ENCODE data around the gene HOXA10. TPM values are rescaled to one million over a fixed set of nuclear protein-coding genes. Genes with fewer than 3 reads are reported as not detected.

HOXA10 gene
- total RNA-seq, 1 experiment from 2014 or later, result not detected

DNA sequence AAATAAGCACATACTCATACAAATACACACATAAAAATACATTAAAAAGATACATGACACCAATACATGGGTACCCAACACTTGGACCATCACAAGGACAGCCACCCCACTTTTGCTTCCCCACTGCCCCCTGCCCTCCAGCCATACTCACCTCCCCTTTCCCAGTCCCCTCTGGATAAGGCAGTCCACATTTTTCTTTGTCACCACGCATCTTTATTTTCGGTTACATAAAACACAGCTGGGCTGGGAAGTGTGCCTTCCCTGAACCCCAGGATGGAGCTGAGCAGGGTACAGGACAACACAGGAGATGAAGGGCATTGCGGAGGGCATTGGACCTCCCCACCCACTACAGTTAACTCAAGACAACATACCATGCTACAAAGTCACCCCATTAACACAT lies 20.6 kb downstream of the HOXA10 start:
- H3K27ac Mint-ChIP-seq, result no peak overlapping the region
- H3K9me3 Mint-ChIP-seq, result peaks cover 18 to 29% of the 10 kb centered on the region in 2 experiments
- Histone ChIP-seq H2BK5ac (ENCODE audit: insufficient read length, low read length) (no peak overlapping the region), H4K8ac (replicated peaks; ENCODE audit: insufficient read length, low read depth, low read length) (no peak overlapping the region), H4K91ac (ENCODE audit: insufficient read length, low read depth, low read length) (no peak overlapping the region), H3K27ac (ENCODE audit: insufficient read length, low read depth, low read length) (no peak overlapping the region), H3K4me1 (ENCODE audit: insufficient read depth, low read length) (no peaks in the 10 kb centered on the region), H3K56ac (ENCODE audit: insufficient read length, low read depth, low read length) (no peak overlapping the region), H2BK120ac (ENCODE audit: low read depth, low read length, poor library complexity, severe bottlenecking) (no peak overlapping the region), H2BK20ac (ENCODE audit: low read depth, low read length, poor library complexity, severe bottlenecking) (no peak overlapping the region), H3K18ac (ENCODE audit: insufficient read length, low read depth, low read length) (no peak overlapping the region), H3T11ph (ENCODE audit: low read length) (no peak overlapping the region), H3K23ac (ENCODE audit: insufficient read length, low read depth, low read length) (no peak overlapping the region), H4K20me1 (ENCODE audit: control insufficient read depth, insufficient read depth, insufficient read length) (no peaks in the 10 kb centered on the region), H3K9me3 (ENCODE audit: control insufficient read depth, low read depth, low read length) (no peaks in the 10 kb centered on the region), H3K4me2 (ENCODE audit: insufficient read depth, insufficient read length, low read length) (no peak overlapping the region), H3K4ac (ENCODE audit: low read depth, low read length) (no peak overlapping the region), H3K23me2 (ENCODE audit: insufficient read length, low read depth, low read length, poor library complexity, severe bottlenecking) (no peaks in the 10 kb centered on the region), H2AFZ (ENCODE audit: low read length) (no peak overlapping the region), H2BK12ac (ENCODE audit: insufficient read length, low read depth, low read length) (no peak overlapping the region), H4K5ac (ENCODE audit: insufficient read length, low read depth, low read length) (no peak overlapping the region), H3K9ac (ENCODE audit: extremely low read depth, insufficient read length, low read length) (no peak overlapping the region), H3K27me3 (ENCODE audit: insufficient read depth, low read length) (peaks cover 97% of the 10 kb centered on the region), H3K79me2 (ENCODE audit: insufficient read depth, low read length) (no peaks in the 10 kb centered on the region), H2AK5ac (ENCODE audit: insufficient read length, low read length) (no peak overlapping the region), H2BK15ac (ENCODE audit: low read depth, low read length) (no peak overlapping the region), H3K14ac (ENCODE audit: insufficient read depth, low read length) (no peak overlapping the region), H3K79me1 (ENCODE audit: insufficient read depth, low read depth, low read length, poor library complexity, severe bottlenecking) (no peaks in the 10 kb centered on the region)
- peaks cover 100% of the 10 kb centered on the region for H3K27me3 Mint-ChIP-seq (ENCODE audit: low read depth)
- WGBS (ENCODE audit: extremely low coverage, insufficient read length, low lambda C conversion rate), result no CpG with 5 or more reads among the region's 3 CpGs
- H3K4me1 Mint-ChIP-seq, result peaks cover 13 to 22% of the 10 kb centered on the region in 2 experiments
- no peak for DNase-seq
- TF ChIP-seq, protein P1, sequence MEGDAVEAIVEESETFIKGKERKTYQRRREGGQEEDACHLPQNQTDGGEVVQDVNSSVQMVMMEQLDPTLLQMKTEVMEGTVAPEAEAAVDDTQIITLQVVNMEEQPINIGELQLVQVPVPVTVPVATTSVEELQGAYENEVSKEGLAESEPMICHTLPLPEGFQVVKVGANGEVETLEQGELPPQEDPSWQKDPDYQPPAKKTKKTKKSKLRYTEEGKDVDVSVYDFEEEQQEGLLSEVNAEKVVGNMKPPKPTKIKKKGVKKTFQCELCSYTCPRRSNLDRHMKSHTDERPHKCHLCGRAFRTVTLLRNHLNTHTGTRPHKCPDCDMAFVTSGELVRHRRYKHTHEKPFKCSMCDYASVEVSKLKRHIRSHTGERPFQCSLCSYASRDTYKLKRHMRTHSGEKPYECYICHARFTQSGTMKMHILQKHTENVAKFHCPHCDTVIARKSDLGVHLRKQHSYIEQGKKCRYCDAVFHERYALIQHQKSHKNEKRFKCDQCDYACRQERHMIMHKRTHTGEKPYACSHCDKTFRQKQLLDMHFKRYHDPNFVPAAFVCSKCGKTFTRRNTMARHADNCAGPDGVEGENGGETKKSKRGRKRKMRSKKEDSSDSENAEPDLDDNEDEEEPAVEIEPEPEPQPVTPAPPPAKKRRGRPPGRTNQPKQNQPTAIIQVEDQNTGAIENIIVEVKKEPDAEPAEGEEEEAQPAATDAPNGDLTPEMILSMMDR (conservative IDR thresholded peaks at IDR 0.05), result no peak
- H3K36me3 Mint-ChIP-seq (ENCODE audit: insufficient read depth in 1 of 3, low read depth in 3 of 3), result peaks cover 0 to 6% (median 0%) of the 10 kb centered on the region in 3 experiments; a peak in 3 of 7 replicates
- no peak overlapping the region; a peak in 1 of 5 replicates for H3K4me3 Mint-ChIP-seq
